ENCODE results near the gene MAD1L1. TPM values are rescaled to one million over a fixed set of nuclear protein-coding genes. Genes with fewer than 3 reads are reported as not detected.

The MAD1L1 gene
- total and polyA plus RNA-seq, 7 donors = 11.7 to 17.5 (median 15.6) TPM

- Histone ChIP-seq H3K4me1 (peaks cover 5% of the 10 kb centered on the region), H3K27me3 (ENCODE audit: insufficient read depth in 3 of 3, low read length in 2 of 3) (peaks cover 0 to 1% (median 0%) of the 10 kb centered on the region in 3 donors), H3K9me3 (no peaks in the 10 kb centered on the region), H3K36me3 (ENCODE audit: insufficient read depth in 1 of 2, low read depth in 1 of 2) (no peaks in the 10 kb centered on the region), H3K4me3 (no peak overlapping the region), H3K27ac (no peak overlapping the region)
- intact Hi-C loops (cut with DNase I) = no loop called here
- DNase-seq (peak in 1 of 2 donors; percentile 67), ATAC-seq (no peak)
- no peak for TF ChIP-seq CTCF (IDR thresholded peaks at IDR 0.05)
- 81 to 86% (median 82%) methylated on average over 28 of the region's 28 CpGs for WGBS, 3 donors
Measured at GRCh38 chr7:2165610-2166594, 66.8 kb downstream of the MAD1L1 start.

GRCh38 chr7:2165239-2165609 lies 67.5 kb downstream of the MAD1L1 start:
- ATAC-seq (no peak), DNase-seq (peak in 1 of 2 donors; percentile 16)
- Histone ChIP-seq H3K27ac (no peak overlapping the region), H3K36me3 (ENCODE audit: insufficient read depth in 1 of 2, low read depth in 1 of 2) (no peaks in the 10 kb centered on the region), H3K27me3 (ENCODE audit: insufficient read depth in 3 of 3, low read length in 2 of 3) (peaks cover 0 to 1% (median 0%) of the 10 kb centered on the region in 3 donors), H3K9me3 (no peaks in the 10 kb centered on the region), H3K4me3 (no peak overlapping the region), H3K4me1 (peaks cover 5% of the 10 kb centered on the region)
- 95 to 98% (median 96%) methylated on average over 10 of the region's 10 CpGs for WGBS, 3 donors
- no peak for TF ChIP-seq CTCF (IDR thresholded peaks at IDR 0.05)
- intact Hi-C loops (cut with DNase I) = no loop called here

- TF ChIP-seq CTCF (IDR thresholded peaks at IDR 0.05) = no peak
- Histone ChIP-seq H3K27ac (no peak overlapping the region), H3K4me1 (peaks cover 5% of the 10 kb centered on the region), H3K27me3 (ENCODE audit: insufficient read depth in 3 of 3, low read length in 2 of 3) (no peaks in the 10 kb centered on the region), H3K9me3 (no peaks in the 10 kb centered on the region), H3K4me3 (no peak overlapping the region), H3K36me3 (ENCODE audit: insufficient read depth in 1 of 2, low read depth in 1 of 2) (no peaks in the 10 kb centered on the region)
- ATAC-seq (no peak), DNase-seq (no peak)
- 89 to 98% (median 98%) methylated on average over 5 of the region's 5 CpGs for WGBS, 3 donors
- intact Hi-C loops (cut with DNase I) = no loop called here
Measured at GRCh38 chr7:2164646-2165045, 68.1 kb downstream of the MAD1L1 start.

- H3K9me3 ChIP-seq = no peaks in the 10 kb centered on the region
- H3K27me3 ChIP-seq (ENCODE audit: insufficient read depth in 3 of 3, low read length in 2 of 3) = no peaks in the 10 kb centered on the region
- intact Hi-C loops (cut with DNase I) = no loop called here
- TF ChIP-seq CTCF (IDR thresholded peaks at IDR 0.05) = no peak
- H3K36me3 ChIP-seq (ENCODE audit: insufficient read depth in 1 of 2, low read depth in 1 of 2) = no peaks in the 10 kb centered on the region
- no peak for DNase-seq
- 85 to 90% (median 89%) methylated on average over 22 of the region's 22 CpGs for WGBS, 3 donors
- ATAC-seq = no peak
- peaks cover 5% of the 10 kb centered on the region for H3K4me1 ChIP-seq
- no peak overlapping the region for H3K4me3 ChIP-seq
- no peak overlapping the region for H3K27ac ChIP-seq
Measured at GRCh38 chr7:2163600-2164555, 68.9 kb downstream of the MAD1L1 start.
